Fibroblast of skin of left biceps (primary cell): ENCODE results near the gene ATAD1.
"Not testable (repeated sequence)": the region's sequence is repeated elsewhere in the genome, so short reads cannot be mapped to it uniquely, and the experiment has no call there.

Experiments
- DNase-seq, 2 experiments: peaks; one replicate each; pipeline ENCODE4 v3.0.0-alpha.2; 2013; ENCODE audit warnings: low read depth in 2 of 2

The ATAD1 gene

GRCh38 chr10:87803831-87804230, 14.2 kb downstream of the ATAD1 start:
- DNase-seq, result no peak

GRCh38 chr10:87803328-87803727, 14.7 kb downstream of the ATAD1 start:
- no peak for DNase-seq

- not testable (repeated sequence) for DNase-seq
These were observed 16.1 kb downstream of the ATAD1 start for GRCh38 chr10:87801813-87802435.

GRCh38 chr10:87799860-87800259, 18.2 kb downstream of the ATAD1 start:
- no peak for DNase-seq

DNA sequence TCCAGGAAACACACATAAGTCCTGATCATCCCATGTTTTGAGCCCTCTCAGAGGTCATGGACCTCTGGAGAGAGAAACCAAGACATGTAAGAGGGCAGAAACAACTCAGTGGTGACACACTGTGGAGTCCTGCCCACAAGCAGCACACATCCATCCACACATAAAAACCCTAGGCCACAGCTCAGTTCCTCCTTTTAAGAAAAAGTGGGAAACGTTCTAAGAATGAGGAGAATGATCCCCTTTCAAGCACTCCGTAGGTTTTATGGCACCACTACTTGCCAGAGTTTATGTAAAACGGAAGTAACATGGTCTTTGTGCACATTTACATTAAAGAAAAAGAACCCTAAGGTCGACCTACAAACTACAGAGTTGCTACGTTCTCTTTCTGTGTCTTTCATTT, 19.9 kb downstream of the ATAD1 start:
- no peak for DNase-seq

DNA sequence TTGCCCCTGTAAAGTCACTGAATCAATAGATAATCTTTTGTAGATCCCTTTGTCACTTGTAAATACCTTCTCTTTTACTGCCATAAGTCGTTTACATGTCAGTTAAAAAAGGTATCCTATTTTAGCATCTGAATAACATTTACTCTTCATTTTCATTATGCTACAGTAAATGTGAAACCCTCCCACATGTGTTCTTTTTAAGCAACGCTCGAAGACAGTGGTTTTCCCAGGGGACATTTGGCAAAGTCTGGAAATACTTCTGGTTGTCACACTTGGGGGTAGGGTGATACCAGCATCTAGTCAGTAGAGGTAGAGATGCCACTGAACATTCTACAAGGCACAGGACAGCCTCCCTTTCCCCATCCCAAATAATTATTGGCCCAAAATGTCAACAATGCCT, 23.7 kb downstream of the ATAD1 start:
- no peak for DNase-seq

DNA sequence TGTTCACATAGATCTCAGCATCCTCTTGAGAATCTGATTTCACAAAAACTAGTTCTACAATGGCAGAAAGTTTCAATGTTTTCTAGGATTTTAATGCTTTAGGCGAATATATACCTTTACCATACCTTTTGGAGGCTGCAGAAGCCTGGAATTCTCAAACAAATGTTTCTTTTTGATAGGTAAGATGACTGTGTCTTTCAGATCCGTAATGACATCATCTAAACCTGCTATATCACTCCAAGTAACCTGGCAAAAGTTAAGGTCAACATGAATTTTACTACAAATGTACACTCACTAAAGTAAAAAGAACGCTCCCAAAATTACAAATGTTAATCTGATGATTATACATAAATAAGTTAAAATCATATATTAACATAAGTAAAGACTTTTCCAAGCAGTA, 27.8 kb downstream of the ATAD1 start:
- no peak for DNase-seq

GRCh38 chr10:87786421-87786820, 31.6 kb downstream of the ATAD1 start:
- no peak for DNase-seq

GRCh38 chr10:87782721-87783120, 35.3 kb downstream of the ATAD1 start:
- DNase-seq, result no peak

DNA sequence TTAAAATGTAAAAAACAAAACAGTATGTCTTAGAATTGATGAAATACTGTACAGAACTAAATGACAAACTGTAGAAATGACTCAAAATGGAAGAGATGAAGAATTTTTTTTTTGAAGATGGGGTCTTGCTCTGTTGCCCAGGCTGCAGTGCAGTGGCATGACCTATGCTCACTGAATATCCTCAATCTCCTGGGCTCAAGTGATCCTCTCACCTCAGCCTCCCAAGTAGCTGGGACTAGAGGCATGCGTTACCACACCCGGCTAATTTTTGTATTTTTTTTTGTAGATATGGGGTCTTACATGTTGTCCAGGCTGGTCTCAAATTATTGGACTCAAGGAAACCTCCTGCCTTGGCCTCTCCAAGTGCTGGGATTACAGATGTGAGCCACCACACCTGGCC, 36.5 kb downstream of the ATAD1 start:
- DNase-seq, result no peak

GRCh38 chr10:87776328-87776727, 41.7 kb downstream of the ATAD1 start:
- no peak for DNase-seq

GRCh38 chr10:87775766-87776165, 42.3 kb downstream of the ATAD1 start:
- no peak for DNase-seq

DNA sequence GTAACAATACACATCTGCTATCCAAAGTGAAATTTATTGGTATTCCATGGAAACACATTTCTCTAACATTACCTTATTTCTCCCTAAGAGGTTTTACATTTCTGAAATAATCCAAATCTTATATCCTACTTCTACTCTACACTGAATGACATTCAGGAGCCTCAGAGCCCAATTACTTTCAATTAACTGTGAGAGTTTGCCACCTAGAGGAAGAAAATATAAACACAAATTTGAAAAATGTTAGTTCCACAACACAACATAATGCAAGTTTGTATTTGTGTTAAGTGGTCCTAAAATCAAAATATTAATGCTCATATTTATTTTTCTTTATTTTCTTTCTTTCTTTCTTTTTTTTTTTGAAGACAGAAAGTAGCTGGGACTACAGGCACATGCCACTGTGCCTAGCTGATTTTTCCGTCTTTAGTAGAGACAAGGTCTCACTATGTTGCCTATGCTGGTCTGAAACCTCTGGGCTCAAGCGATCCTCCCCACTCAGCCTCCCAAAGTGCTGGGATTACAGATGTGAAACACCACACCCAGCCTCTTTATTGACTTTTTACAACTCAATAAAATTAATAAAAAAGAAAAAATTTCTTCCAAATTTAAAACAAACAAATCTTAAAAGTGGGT, 46.0 kb downstream of the ATAD1 start:
- no peak for DNase-seq

GRCh38 chr10:87767253-87767652, 50.8 kb downstream of the ATAD1 start:
- DNase-seq, result no peak

GRCh38 chr10:87765666-87766376, 52.2 kb downstream of the ATAD1 start:
- DNase-seq, result no peak

- DNase-seq, result no peak
These were observed 53.7 kb downstream of the ATAD1 start for GRCh38 chr10:87764072-87764934.

DNA sequence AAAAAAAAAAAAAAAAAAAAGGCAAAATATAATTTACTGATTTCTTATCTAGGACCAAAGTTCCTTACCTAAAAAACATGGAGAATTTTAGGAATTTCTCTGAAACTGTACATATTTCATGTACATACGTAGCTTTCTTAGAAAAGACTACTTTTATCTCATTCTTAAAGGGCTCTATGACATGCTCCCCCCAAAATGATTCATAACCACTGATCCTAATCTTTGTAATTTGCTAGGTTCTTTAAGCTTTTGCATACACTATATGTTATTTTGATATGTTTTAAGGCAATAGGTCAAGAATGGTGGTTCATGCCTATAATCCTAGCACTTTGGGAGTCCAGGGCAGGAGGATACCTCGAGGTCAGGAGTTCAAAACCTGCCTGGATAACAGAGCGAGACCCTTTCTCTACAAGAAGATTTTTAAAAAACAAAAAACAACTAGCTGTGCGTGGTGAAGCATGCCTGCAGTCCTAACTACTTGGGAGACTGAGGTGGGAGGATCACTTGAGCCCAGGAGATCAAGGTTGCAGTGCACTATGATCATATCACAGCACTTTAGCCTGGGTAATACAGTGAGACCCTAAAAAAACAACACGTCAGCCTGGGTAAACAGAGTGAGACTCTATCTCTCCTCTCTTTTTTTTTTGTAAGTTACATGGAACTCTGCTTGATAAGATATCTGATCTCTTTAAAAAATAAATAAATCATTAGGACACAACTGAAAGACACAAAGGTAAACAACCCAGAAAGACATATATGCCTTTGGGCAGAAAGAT, 54.8 kb downstream of the ATAD1 start:
- DNase-seq, result no peak

- no peak for DNase-seq
These were observed 56.1 kb downstream of the ATAD1 start for GRCh38 chr10:87761892-87762291.

GRCh38 chr10:87761153-87761552, 56.9 kb downstream of the ATAD1 start:
- DNase-seq, result no peak

GRCh38 chr10:87760195-87760905, 57.7 kb downstream of the ATAD1 start:
- DNase-seq, result no peak

DNA sequence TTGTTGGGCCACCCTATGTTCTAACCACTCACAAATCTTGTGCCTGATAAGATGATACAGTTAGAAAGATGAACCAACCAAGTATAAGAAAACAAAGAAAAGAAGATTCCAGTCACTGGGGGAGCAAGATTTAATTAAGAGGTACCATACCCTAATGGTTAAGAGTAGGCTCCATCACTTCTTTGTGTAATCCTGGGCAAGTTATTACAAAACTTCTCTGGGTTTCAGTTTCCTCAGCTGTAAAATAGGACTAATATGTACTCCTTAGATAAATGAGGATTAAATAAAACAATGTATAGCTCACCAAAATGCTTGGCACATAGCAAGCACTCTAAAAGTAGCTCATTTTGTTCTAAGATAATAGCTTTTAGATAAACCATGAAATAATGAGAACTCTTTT, 58.5 kb downstream of the ATAD1 start:
- no peak for DNase-seq
